ENCODE data around the gene TRIM38. TPM values are rescaled to one million over a fixed set of nuclear protein-coding genes. Genes with fewer than 3 reads are reported as not detected.
A peak's percentile ranks its signal among the peaks of the same experiment; 100 is the strongest.

Gene TRIM38
- total and polyA plus RNA-seq, 2 of the 13 experiments (the other 11 are each of a cell fraction or from before 2014, with no cell fraction given) = 2.5 to 3.1 TPM

DNA sequence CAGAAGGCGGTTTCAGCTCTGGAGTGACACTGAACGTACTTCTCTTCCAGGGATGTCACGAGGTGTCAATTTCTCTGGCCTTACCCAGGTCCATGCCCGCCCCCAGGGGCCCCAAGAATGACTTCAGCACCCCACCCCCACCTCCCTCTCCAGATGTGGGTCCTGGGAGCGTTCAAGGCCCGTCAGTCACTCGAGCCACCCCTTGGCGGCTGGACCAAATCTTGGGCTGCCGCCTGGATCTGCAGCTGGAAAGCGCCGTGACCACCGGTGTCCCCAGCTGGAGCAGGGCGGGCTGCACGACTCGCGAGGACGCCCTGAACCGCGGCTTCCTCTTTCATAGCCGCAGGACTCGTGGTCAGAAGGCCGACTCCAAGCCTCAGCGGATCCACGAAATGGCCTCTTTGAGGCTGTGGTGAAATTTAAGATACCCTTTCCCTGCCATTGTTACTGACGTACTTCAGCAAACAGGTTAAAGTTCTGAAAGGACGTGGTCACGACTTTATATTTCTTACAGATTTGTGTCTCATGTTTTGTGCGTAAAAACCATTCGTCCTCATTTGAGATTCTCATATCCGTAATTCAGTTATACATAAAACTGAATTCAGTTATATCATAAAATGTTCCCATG lies 29.3 kb downstream of the TRIM38 start (continued):
- TF ChIP-seq ZIK1 (CRISPR knock-in tag; IDR thresholded peaks at IDR 0.05; ENCODE audit: borderline replicate concordance, low read depth) (no peak), TBX2 (CRISPR knock-in tag; IDR thresholded peaks at IDR 0.05; ENCODE audit: borderline replicate concordance) (no peak; the same call in 1 of the 2 replicates), NCOA2 (CRISPR knock-in tag; IDR thresholded peaks at IDR 0.05) (no peak), PAX8 (CRISPR knock-in tag; IDR thresholded peaks at IDR 0.05; ENCODE audit: borderline replicate concordance) (no peak), TAF15 (IDR thresholded peaks at IDR 0.05; ENCODE audit: low read depth, low read length, poor library complexity, severe bottlenecking) (no peak), ZNF749 (CRISPR knock-in tag; IDR thresholded peaks at IDR 0.05; ENCODE audit: borderline replicate concordance) (no peak; the same call in 1 of the 2 replicates), GFI1 (CRISPR knock-in tag; IDR thresholded peaks at IDR 0.05; ENCODE audit: borderline replicate concordance) (no peak), MTA3 (CRISPR knock-in tag; IDR thresholded peaks at IDR 0.05) (no peak), ATF1 (CRISPR knock-in tag; IDR thresholded peaks at IDR 0.05) (no peak), MXD4 (CRISPR knock-in tag; IDR thresholded peaks at IDR 0.05) (peak; percentile 9; the same call in 1 of the 2 replicates), ZNF556 (CRISPR knock-in tag; IDR thresholded peaks at IDR 0.05; ENCODE audit: borderline replicate concordance) (no peak), KAT7 (CRISPR knock-in tag; IDR thresholded peaks at IDR 0.05; ENCODE audit: borderline replicate concordance) (no peak), ZNF496 (CRISPR knock-in tag; IDR thresholded peaks at IDR 0.05; ENCODE audit: insufficient replicate concordance) (no peak), ZBTB3 (CRISPR knock-in tag; IDR thresholded peaks at IDR 0.05; ENCODE audit: borderline replicate concordance, low read depth) (no peak), RFXANK (CRISPR knock-in tag; IDR thresholded peaks at IDR 0.05) (no peak), FOXJ3 (CRISPR knock-in tag; IDR thresholded peaks at IDR 0.05; ENCODE audit: borderline replicate concordance) (no peak), ZFP1 (CRISPR knock-in tag; IDR thresholded peaks at IDR 0.05) (0 out of 2 replicates have a peak, but pooled peaks have one; percentile 19), ASH2L (IDR thresholded peaks at IDR 0.05; ENCODE audit: insufficient read length, low read depth, low read length) (no peak)
- TF ChIP-seq, protein P1, sequence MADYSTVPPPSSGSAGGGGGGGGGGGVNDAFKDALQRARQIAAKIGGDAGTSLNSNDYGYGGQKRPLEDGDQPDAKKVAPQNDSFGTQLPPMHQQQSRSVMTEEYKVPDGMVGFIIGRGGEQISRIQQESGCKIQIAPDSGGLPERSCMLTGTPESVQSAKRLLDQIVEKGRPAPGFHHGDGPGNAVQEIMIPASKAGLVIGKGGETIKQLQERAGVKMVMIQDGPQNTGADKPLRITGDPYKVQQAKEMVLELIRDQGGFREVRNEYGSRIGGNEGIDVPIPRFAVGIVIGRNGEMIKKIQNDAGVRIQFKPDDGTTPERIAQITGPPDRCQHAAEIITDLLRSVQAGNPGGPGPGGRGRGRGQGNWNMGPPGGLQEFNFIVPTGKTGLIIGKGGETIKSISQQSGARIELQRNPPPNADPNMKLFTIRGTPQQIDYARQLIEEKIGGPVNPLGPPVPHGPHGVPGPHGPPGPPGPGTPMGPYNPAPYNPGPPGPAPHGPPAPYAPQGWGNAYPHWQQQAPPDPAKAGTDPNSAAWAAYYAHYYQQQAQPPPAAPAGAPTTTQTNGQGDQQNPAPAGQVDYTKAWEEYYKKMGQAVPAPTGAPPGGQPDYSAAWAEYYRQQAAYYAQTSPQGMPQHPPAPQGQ (CRISPR knock-in tag; IDR thresholded peaks at IDR 0.05; ENCODE audit: borderline replicate concordance) = no peak
- TF ChIP-seq, protein P2, sequence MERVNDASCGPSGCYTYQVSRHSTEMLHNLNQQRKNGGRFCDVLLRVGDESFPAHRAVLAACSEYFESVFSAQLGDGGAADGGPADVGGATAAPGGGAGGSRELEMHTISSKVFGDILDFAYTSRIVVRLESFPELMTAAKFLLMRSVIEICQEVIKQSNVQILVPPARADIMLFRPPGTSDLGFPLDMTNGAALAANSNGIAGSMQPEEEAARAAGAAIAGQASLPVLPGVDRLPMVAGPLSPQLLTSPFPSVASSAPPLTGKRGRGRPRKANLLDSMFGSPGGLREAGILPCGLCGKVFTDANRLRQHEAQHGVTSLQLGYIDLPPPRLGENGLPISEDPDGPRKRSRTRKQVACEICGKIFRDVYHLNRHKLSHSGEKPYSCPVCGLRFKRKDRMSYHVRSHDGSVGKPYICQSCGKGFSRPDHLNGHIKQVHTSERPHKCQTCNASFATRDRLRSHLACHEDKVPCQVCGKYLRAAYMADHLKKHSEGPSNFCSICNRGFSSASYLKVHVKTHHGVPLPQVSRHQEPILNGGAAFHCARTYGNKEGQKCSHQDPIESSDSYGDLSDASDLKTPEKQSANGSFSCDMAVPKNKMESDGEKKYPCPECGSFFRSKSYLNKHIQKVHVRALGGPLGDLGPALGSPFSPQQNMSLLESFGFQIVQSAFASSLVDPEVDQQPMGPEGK (CRISPR knock-in tag; IDR thresholded peaks at IDR 0.05) = peak; percentile 78
- TF ChIP-seq, protein P3, sequence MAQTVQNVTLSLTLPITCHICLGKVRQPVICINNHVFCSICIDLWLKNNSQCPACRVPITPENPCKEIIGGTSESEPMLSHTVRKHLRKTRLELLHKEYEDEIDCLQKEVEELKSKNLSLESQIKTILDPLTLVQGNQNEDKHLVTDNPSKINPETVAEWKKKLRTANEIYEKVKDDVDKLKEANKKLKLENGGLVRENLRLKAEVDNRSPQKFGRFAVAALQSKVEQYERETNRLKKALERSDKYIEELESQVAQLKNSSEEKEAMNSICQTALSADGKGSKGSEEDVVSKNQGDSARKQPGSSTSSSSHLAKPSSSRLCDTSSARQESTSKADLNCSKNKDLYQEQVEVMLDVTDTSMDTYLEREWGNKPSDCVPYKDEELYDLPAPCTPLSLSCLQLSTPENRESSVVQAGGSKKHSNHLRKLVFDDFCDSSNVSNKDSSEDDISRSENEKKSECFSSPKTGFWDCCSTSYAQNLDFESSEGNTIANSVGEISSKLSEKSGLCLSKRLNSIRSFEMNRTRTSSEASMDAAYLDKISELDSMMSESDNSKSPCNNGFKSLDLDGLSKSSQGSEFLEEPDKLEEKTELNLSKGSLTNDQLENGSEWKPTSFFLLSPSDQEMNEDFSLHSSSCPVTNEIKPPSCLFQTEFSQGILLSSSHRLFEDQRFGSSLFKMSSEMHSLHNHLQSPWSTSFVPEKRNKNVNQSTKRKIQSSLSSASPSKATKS (CRISPR knock-in tag; IDR thresholded peaks at IDR 0.05) = no peak
- TF ChIP-seq, protein P4, sequence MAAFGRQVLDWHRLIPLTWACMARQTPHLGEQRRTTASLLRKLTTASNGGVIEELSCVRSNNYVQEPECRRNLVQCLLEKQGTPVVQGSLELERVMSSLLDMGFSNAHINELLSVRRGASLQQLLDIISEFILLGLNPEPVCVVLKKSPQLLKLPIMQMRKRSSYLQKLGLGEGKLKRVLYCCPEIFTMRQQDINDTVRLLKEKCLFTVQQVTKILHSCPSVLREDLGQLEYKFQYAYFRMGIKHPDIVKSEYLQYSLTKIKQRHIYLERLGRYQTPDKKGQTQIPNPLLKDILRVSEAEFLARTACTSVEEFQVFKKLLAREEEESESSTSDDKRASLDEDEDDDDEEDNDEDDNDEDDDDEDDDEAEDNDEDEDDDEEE (CRISPR knock-in tag; IDR thresholded peaks at IDR 0.05) = no peak; the same call in 1 of the 2 replicates
